ENCODE measurements around the gene C1QTNF1. TPM values are rescaled to one million over a fixed set of nuclear protein-coding genes. Genes with fewer than 3 reads are reported as not detected.

C1QTNF1 gene
- total RNA-seq, 1 donor from 2014 or later: 6.8 TPM

DNA sequence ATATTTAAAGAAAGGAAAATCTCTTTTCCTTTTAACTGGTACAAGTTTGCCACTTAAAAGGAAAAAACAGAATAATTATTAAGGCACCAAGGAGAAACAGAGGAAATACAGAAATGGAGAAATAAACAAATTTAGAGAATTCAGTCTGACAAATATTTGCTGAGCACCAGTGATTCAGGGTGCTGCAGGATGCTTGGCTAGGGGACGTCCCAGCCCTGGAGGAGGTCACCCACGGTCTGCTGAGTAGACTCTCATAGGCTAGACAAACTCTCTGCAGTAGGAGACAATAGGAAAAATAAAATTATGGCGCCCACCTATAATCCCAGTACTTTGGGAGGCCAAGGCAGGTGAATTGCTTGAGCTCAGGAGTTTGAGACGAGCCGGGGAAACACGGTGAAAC lies 15.9 kb downstream of the C1QTNF1 start:
- Histone ChIP-seq H3K4me3 (ENCODE audit: low read length in 3 of 3) (no peak overlapping the region), H3K9me3 (ENCODE audit: control insufficient read depth in 3 of 3, low read length in 3 of 3) (no peaks in the 10 kb centered on the region), H3K36me3 (ENCODE audit: control insufficient read depth in 3 of 3, insufficient read depth in 3 of 3, low read length in 3 of 3) (no peaks in the 10 kb centered on the region), H3K27me3 (ENCODE audit: control insufficient read depth in 3 of 3, insufficient read depth in 3 of 3, low read length in 3 of 3) (peaks cover 0 to 4% (median 0%) of the 10 kb centered on the region in 3 donors), H3K4me1 (ENCODE audit: control insufficient read depth in 3 of 3, insufficient read depth in 3 of 3, low read length in 3 of 3) (peaks cover 2 to 26% (median 20%) of the 10 kb centered on the region in 3 donors), H3K27ac (ENCODE audit: low read depth, low read length) (no peak overlapping the region), H3K9ac (ENCODE audit: low read depth in 1 of 3, low read length in 3 of 3) (no peak overlapping the region)

DNA sequence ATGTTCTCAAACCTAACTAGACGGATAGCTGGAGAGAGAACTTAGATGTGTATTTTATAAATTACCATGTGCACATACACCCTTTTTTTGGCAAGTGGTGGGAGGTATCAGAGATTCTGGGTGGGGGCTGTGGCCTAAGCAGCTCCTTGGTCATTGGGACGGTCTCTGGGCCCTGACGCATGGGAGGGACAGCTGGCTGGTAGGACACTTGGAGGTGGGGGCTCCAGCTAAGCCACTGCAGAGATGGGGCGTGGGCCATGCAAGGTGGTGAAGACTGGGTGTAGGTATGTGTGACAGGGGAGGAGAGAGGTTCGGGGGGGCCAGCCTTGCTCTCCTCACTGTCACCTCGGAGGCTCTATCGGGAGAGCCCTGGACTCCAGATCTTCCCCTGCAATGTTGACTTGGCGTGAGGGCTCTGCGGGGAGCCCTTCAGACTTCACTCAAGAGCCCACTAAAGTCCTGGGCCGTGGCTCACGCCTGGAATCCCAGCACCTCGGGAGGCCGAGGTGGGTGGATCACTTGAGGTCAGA lies 17.1 kb downstream of the C1QTNF1 start:
- H3K9me3 ChIP-seq (ENCODE audit: control insufficient read depth in 3 of 3, low read length in 3 of 3): no peaks in the 10 kb centered on the region
- no peak overlapping the region for H3K4me3 ChIP-seq (ENCODE audit: low read length in 3 of 3)
- peaks cover 0 to 6% (median 4%) of the 10 kb centered on the region in 3 donors for H3K27me3 ChIP-seq (ENCODE audit: control insufficient read depth in 3 of 3, insufficient read depth in 3 of 3, low read length in 3 of 3)
- H3K9ac ChIP-seq (ENCODE audit: low read depth in 1 of 3, low read length in 3 of 3): no peak overlapping the region
- no peaks in the 10 kb centered on the region for H3K36me3 ChIP-seq (ENCODE audit: control insufficient read depth in 3 of 3, insufficient read depth in 3 of 3, low read length in 3 of 3)
- no peak overlapping the region for H3K27ac ChIP-seq (ENCODE audit: low read depth, low read length)
- H3K4me1 ChIP-seq (ENCODE audit: control insufficient read depth in 3 of 3, insufficient read depth in 3 of 3, low read length in 3 of 3): peaks cover 5 to 22% (median 18%) of the 10 kb centered on the region in 3 donors

GRCh38 chr17:79041723-79042420 lies 17.9 kb downstream of the C1QTNF1 start:
- peaks cover 4 to 12% (median 4%) of the 10 kb centered on the region in 3 donors for H3K27me3 ChIP-seq (ENCODE audit: control insufficient read depth in 3 of 3, insufficient read depth in 3 of 3, low read length in 3 of 3)
- H3K4me1 ChIP-seq (ENCODE audit: control insufficient read depth in 3 of 3, insufficient read depth in 3 of 3, low read length in 3 of 3): peaks cover 13 to 23% (median 22%) of the 10 kb centered on the region in 3 donors
- no peaks in the 10 kb centered on the region for H3K9me3 ChIP-seq (ENCODE audit: control insufficient read depth in 3 of 3, low read length in 3 of 3)
- no peak overlapping the region for H3K27ac ChIP-seq (ENCODE audit: low read depth, low read length)
- no peaks in the 10 kb centered on the region for H3K36me3 ChIP-seq (ENCODE audit: control insufficient read depth in 3 of 3, insufficient read depth in 3 of 3, low read length in 3 of 3)
- H3K9ac ChIP-seq (ENCODE audit: low read depth in 1 of 3, low read length in 3 of 3): no peak overlapping the region
- H3K4me3 ChIP-seq (ENCODE audit: low read length in 3 of 3): no peak overlapping the region

- Histone ChIP-seq H3K36me3 (ENCODE audit: control insufficient read depth in 3 of 3, insufficient read depth in 3 of 3, low read length in 3 of 3) (peaks cover 0 to under 1% (median 0%) of the 10 kb centered on the region in 3 donors), H3K4me1 (ENCODE audit: control insufficient read depth in 3 of 3, insufficient read depth in 3 of 3, low read length in 3 of 3) (peaks cover 18 to 27% (median 26%) of the 10 kb centered on the region in 3 donors), H3K9ac (ENCODE audit: low read depth in 1 of 3, low read length in 3 of 3) (no peak overlapping the region)
These were observed 18.6 kb downstream of the C1QTNF1 start for GRCh38 chr17:79042421-79043190.

DNA sequence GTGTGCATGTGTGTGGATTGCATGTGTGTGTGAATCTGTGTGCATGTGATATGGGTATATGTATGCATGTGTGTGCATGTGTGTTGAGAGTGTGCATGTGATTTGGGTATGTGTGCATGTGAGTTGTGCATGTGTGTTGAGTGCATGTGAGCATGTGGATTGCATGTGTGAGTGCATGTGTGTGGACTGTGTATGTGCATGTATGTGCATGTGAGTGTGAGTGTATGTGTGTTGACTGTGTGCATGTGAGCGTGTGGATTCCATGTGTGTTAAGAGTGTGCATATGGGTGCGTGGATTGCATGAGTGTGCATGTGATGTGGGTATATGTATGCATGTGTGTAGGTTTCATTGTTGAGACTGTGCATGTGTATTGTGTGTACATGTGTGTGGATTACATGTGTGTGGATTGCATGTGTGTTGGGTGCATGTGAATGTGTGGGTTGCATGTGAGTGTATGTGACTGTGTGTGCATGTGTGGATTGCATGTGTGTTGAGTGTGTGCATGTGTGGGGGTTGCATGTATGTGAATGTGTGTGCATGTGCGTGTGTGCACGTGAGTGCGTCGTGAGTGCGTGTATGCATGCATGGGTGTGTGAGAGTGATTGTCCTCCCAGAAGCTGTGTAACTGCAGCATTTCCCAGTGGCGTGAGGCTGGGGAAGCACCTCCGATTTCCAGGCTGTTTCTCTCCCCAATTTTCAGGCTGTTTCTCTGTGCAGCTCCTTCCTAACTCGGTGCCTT lies 19.4 kb downstream of the C1QTNF1 start:
- Histone ChIP-seq H3K27ac (ENCODE audit: low read depth, low read length) (no peak overlapping the region), H3K4me1 (ENCODE audit: control insufficient read depth in 3 of 3, insufficient read depth in 3 of 3, low read length in 3 of 3) (peaks cover 22 to 31% (median 29%) of the 10 kb centered on the region in 3 donors), H3K9me3 (ENCODE audit: control insufficient read depth in 3 of 3, low read length in 3 of 3) (no peaks in the 10 kb centered on the region), H3K27me3 (ENCODE audit: control insufficient read depth in 3 of 3, insufficient read depth in 3 of 3, low read length in 3 of 3) (peaks cover 4 to 22% (median 9%) of the 10 kb centered on the region in 3 donors), H3K9ac (ENCODE audit: low read depth in 1 of 3, low read length in 3 of 3) (no peak overlapping the region), H3K36me3 (ENCODE audit: control insufficient read depth in 3 of 3, insufficient read depth in 3 of 3, low read length in 3 of 3) (peaks cover 0 to 2% (median 0%) of the 10 kb centered on the region in 3 donors), H3K4me3 (ENCODE audit: low read length in 3 of 3) (no peak overlapping the region)

More at GRCh38 chr17:79042421-79043190, 18.6 kb downstream of the C1QTNF1 start:
- Histone ChIP-seq H3K9me3 (ENCODE audit: control insufficient read depth in 3 of 3, low read length in 3 of 3) (no peaks in the 10 kb centered on the region), H3K27ac (ENCODE audit: low read depth, low read length) (no peak overlapping the region), H3K27me3 (ENCODE audit: control insufficient read depth in 3 of 3, insufficient read depth in 3 of 3, low read length in 3 of 3) (peaks cover 4 to 18% (median 5%) of the 10 kb centered on the region in 3 donors), H3K4me3 (ENCODE audit: low read length in 3 of 3) (no peak overlapping the region)

- Histone ChIP-seq H3K9me3 (ENCODE audit: control insufficient read depth in 3 of 3, low read length in 3 of 3) (no peaks in the 10 kb centered on the region), H3K4me3 (ENCODE audit: low read length in 3 of 3) (no peak overlapping the region), H3K9ac (ENCODE audit: low read depth in 1 of 3, low read length in 3 of 3) (no peak overlapping the region), H3K27me3 (ENCODE audit: control insufficient read depth in 3 of 3, insufficient read depth in 3 of 3, low read length in 3 of 3) (peaks cover 4 to 22% (median 9%) of the 10 kb centered on the region in 3 donors), H3K27ac (ENCODE audit: low read depth, low read length) (no peak overlapping the region), H3K4me1 (ENCODE audit: control insufficient read depth in 3 of 3, insufficient read depth in 3 of 3, low read length in 3 of 3) (peaks cover 22 to 31% (median 28%) of the 10 kb centered on the region in 3 donors), H3K36me3 (ENCODE audit: control insufficient read depth in 3 of 3, insufficient read depth in 3 of 3, low read length in 3 of 3) (peaks cover 0 to 2% (median 0%) of the 10 kb centered on the region in 3 donors)
These were observed 20.0 kb downstream of the C1QTNF1 start for GRCh38 chr17:79043931-79044320.

DNA sequence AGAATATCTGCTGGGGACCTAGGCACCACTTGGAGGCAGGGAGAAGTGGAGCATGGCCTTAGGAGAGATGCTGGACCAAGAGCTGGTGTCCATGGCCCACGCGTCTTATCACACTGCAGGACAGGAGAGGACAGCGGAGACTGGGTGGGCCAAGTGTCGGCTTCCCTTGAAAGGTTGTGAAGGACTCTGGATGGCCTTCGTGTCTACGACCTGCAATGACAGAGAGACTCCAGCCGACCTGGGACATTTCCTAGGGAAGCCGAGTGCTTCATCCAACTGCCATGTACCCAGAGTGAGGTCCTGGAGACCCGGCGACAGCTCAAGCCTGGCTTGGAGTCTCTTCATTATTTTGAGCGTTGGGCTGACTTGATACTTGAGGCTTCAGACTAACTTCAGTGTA lies 20.5 kb downstream of the C1QTNF1 start:
- no peaks in the 10 kb centered on the region for H3K9me3 ChIP-seq (ENCODE audit: control insufficient read depth in 3 of 3, low read length in 3 of 3)
- no peak overlapping the region for H3K9ac ChIP-seq (ENCODE audit: low read depth in 1 of 3, low read length in 3 of 3)
- peaks cover 4 to 22% (median 9%) of the 10 kb centered on the region in 3 donors for H3K27me3 ChIP-seq (ENCODE audit: control insufficient read depth in 3 of 3, insufficient read depth in 3 of 3, low read length in 3 of 3)
- H3K4me1 ChIP-seq (ENCODE audit: control insufficient read depth in 3 of 3, insufficient read depth in 3 of 3, low read length in 3 of 3): peaks cover 22 to 31% (median 28%) of the 10 kb centered on the region in 3 donors
- H3K36me3 ChIP-seq (ENCODE audit: control insufficient read depth in 3 of 3, insufficient read depth in 3 of 3, low read length in 3 of 3): peaks cover 0 to 2% (median 0%) of the 10 kb centered on the region in 3 donors
- H3K4me3 ChIP-seq (ENCODE audit: low read length in 3 of 3): no peak overlapping the region
- no peak overlapping the region for H3K27ac ChIP-seq (ENCODE audit: low read depth, low read length)

DNA sequence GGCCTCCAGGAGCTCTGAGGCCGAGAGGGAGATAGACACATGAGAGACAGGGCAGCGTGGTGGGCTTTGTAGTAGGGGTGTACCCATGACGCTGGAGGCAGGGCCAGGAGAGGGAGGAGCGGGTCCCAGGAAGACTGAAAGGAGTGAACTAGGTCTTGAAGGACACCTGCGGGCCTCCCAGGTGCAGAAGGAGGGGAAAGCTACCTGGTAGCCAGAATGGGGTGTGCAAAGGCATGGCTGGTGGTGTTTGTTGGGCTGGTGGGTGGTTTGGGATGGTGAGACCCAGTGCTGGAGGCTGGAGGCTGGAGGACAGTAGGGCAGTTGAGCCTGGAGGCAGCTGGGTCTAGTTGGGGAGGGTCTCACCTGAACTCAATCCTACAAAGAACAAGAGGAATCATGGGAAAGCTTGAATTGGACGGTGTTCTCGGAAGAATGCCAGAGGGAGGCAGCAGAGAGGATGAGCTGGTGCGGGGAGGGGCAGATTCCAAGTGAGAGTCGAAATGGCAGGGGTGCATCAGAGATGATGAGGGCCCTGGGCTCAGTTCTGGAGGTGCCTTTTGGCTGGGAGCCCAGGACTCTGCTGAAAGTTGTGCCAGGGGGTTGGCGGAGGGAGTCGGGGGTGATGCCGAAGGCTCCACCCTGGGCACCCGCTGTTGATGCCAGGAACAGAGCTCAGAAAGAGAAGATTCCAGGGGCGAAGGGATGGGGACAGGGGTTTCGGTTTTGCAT lies 21.2 kb downstream of the C1QTNF1 start:
- H3K27me3 ChIP-seq (ENCODE audit: control insufficient read depth in 3 of 3, insufficient read depth in 3 of 3, low read length in 3 of 3): peaks cover 8 to 24% (median 9%) of the 10 kb centered on the region in 3 donors
- peaks cover 22 to 31% (median 28%) of the 10 kb centered on the region in 3 donors for H3K4me1 ChIP-seq (ENCODE audit: control insufficient read depth in 3 of 3, insufficient read depth in 3 of 3, low read length in 3 of 3)
- no peak overlapping the region for H3K27ac ChIP-seq (ENCODE audit: low read depth, low read length)
- H3K4me3 ChIP-seq (ENCODE audit: low read length in 3 of 3): no peak overlapping the region
- no peak overlapping the region for H3K9ac ChIP-seq (ENCODE audit: low read depth in 1 of 3, low read length in 3 of 3)
- peaks cover 0 to 4% (median 0%) of the 10 kb centered on the region in 3 donors for H3K36me3 ChIP-seq (ENCODE audit: control insufficient read depth in 3 of 3, insufficient read depth in 3 of 3, low read length in 3 of 3)
- H3K9me3 ChIP-seq (ENCODE audit: control insufficient read depth in 3 of 3, low read length in 3 of 3): no peaks in the 10 kb centered on the region

DNA sequence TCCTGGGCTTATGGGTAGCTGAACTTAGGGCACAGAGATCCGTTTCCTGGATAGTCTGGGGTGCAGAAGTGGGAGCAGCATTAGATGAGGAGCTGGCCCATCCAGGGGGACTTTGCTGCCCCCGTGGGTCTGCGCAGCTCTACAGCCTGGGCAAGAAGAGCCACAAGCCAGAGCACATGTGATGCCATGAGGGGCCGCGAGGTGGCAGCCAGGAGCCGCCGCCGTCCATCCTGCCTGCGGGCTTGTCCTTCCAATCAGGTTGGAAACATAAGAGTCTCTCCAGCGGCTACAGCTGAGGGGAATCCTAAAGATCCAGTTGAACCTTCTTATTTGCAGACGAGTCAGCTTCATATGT lies 21.9 kb downstream of the C1QTNF1 start:
- Histone ChIP-seq H3K27ac (ENCODE audit: low read depth, low read length) (no peak overlapping the region), H3K4me3 (ENCODE audit: low read length in 3 of 3) (peak overlapping the region in 2 of 3 donors; percentile 22 to 48), H3K27me3 (ENCODE audit: control insufficient read depth in 3 of 3, insufficient read depth in 3 of 3, low read length in 3 of 3) (peaks cover 9 to 28% (median 9%) of the 10 kb centered on the region in 3 donors), H3K9ac (ENCODE audit: low read depth in 1 of 3, low read length in 3 of 3) (peak overlapping the region in 1 of 3 donors; percentile 45), H3K4me1 (ENCODE audit: control insufficient read depth in 3 of 3, insufficient read depth in 3 of 3, low read length in 3 of 3) (peaks cover 22 to 31% (median 28%) of the 10 kb centered on the region in 3 donors), H3K9me3 (ENCODE audit: control insufficient read depth in 3 of 3, low read length in 3 of 3) (no peaks in the 10 kb centered on the region), H3K36me3 (ENCODE audit: control insufficient read depth in 3 of 3, insufficient read depth in 3 of 3, low read length in 3 of 3) (peaks cover 0 to 4% (median 0%) of the 10 kb centered on the region in 3 donors)
